ENCODE measurements around the gene NECTIN4. TPM values are rescaled to one million over a fixed set of nuclear protein-coding genes. Genes with fewer than 3 reads are reported as not detected.
A peak's percentile ranks its signal among the peaks of the same experiment; 100 is the strongest.
"Not testable (repeated sequence)": the region's sequence is repeated elsewhere in the genome, so short reads cannot be mapped to it uniquely, and the experiment has no call there.

Gene NECTIN4
- total RNA-seq, 1 donor from 2014 or later, result 1.9 TPM

DNA sequence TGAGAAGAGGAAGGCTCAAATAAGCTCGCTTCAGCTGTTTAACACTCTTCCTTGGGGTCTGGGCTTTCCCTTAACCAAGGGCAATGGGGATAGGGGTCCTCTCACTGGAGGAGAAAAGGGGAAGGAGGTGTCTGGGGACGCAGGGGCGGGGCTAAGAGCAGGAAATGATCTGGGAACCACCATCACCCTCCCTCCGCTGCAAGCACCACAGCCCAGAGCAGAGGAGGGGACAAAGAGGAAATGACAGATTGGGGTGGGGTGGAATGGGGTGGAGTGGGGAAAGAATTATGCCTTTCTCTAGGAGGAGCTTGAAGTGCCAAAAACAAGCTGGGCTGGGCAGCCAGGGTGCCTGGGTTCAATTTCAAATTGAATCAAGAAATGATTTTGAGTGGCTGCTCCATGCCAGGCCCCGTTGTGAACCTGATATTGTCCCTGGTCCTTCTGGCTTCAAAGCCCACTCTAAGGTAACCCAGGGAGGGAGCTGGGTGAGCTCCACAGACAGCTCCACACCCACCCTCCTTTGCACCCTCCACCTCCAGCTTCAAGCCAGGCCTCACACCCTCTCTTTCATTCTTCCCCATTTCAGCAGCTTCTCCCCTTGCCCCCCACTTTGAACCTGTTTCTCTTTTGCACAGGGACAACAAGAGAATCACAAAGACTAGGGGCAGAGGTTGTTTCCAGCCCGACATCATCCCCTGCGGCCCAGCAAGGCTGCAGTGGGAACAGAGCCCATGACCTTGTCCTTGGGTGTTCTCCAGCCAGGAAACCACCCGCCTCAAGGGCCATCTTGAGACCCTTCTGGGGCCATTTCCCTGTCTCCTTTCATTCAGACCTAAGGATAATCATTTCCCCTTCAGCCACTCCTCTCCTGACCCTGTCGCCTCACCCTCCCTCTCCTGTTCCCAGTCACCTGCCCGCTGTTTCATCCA is 20.8 kb downstream of the NECTIN4 start:
- Mint-ChIP-seq H3K4me3 (ENCODE audit: low read depth) (no peak overlapping the region), H3K4me1 (ENCODE audit: low read depth) (peaks cover 7% of the 10 kb centered on the region), H3K27me3 (peaks cover 19% of the 10 kb centered on the region), H3K9me3 (ENCODE audit: low read depth) (no peaks in the 10 kb centered on the region), H3K36me3 (ENCODE audit: insufficient read depth) (no peaks in the 10 kb centered on the region), H3K27ac (no peak overlapping the region)
- no peak for DNase-seq (ENCODE audit: low spot score, unreplicated experiment)
- TF ChIP-seq, protein P1, sequence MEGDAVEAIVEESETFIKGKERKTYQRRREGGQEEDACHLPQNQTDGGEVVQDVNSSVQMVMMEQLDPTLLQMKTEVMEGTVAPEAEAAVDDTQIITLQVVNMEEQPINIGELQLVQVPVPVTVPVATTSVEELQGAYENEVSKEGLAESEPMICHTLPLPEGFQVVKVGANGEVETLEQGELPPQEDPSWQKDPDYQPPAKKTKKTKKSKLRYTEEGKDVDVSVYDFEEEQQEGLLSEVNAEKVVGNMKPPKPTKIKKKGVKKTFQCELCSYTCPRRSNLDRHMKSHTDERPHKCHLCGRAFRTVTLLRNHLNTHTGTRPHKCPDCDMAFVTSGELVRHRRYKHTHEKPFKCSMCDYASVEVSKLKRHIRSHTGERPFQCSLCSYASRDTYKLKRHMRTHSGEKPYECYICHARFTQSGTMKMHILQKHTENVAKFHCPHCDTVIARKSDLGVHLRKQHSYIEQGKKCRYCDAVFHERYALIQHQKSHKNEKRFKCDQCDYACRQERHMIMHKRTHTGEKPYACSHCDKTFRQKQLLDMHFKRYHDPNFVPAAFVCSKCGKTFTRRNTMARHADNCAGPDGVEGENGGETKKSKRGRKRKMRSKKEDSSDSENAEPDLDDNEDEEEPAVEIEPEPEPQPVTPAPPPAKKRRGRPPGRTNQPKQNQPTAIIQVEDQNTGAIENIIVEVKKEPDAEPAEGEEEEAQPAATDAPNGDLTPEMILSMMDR (IDR thresholded peaks at IDR 0.05; ENCODE audit: unreplicated experiment), result no peak

DNA sequence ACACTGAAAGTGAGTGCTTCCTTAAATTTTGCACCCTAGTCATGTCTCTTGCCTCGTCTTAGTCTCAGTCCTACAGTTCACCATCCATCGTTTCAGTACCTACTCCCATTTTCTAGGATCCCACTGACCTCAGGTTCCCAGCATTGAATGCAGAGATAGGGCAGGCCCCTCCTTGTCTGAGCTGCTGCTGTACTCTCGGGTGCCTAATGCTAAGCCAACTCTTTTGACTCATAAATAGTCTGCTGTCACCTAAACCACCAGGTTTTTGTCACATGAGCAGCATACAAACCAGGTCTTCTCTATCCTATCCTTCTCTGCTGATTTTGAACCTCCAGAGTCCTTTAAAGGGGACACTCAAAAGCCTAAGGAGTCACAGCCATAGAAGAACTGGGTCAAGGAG is 22.7 kb downstream of the NECTIN4 start:
- no peak for DNase-seq (ENCODE audit: low spot score, unreplicated experiment)
- Mint-ChIP-seq H3K9me3 (ENCODE audit: low read depth) (no peaks in the 10 kb centered on the region), H3K27me3 (peaks cover 26% of the 10 kb centered on the region), H3K4me1 (ENCODE audit: low read depth) (no peaks in the 10 kb centered on the region), H3K4me3 (ENCODE audit: low read depth) (no peak overlapping the region), H3K27ac (no peak overlapping the region), H3K36me3 (ENCODE audit: insufficient read depth) (no peaks in the 10 kb centered on the region)
- TF ChIP-seq, protein P1 (IDR thresholded peaks at IDR 0.05; ENCODE audit: unreplicated experiment), result no peak

DNA sequence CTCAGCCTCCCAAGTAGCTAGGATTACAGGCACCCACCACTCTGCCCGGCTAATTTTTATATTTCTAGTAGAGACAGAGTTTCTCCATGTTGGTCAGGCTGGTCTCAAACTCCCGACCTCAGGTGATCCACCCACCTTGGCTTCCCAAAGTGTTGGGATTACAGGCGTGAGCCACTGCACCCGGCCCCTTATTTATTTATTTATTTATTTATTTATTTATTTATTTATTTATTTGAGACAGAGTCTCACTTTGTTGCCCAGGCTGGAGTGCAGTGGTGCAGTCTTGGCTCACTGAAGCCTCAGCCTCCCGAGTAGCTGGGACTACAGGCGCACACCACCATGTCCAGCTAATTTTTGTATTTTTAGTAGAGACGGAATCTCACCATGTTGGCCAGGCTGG is 23.7 kb downstream of the NECTIN4 start:
- H3K27ac Mint-ChIP-seq; H3K4me3 Mint-ChIP-seq (ENCODE audit: low read depth); H3K9me3 Mint-ChIP-seq (ENCODE audit: low read depth); H3K4me1 Mint-ChIP-seq (ENCODE audit: low read depth); DNase-seq (ENCODE audit: low spot score, unreplicated experiment); H3K36me3 Mint-ChIP-seq (ENCODE audit: insufficient read depth): not testable (repeated sequence)
- H3K27me3 Mint-ChIP-seq, result peaks cover 26% of the 10 kb centered on the region

DNA sequence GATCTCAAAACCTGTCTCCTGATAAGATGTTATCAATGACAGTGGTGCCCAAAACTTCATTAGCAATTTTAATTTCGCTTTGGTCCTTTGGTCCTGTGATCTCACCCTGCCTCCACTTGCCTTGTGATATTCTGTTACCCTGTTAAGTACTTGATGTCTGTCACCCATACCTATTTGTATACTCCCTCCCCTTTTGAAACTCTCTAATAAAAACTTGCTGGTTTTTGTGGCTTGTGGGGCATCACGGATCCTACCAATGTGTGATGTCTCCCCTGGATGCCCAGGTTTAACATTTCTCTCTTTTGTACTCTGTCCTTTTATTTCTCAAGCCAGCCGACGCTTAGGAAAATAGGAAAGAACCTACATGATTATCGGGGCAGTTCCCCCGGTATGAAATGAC is 25.4 kb downstream of the NECTIN4 start:
- peaks cover 26% of the 10 kb centered on the region for H3K27me3 Mint-ChIP-seq
- DNase-seq (ENCODE audit: low spot score, unreplicated experiment); H3K4me3 Mint-ChIP-seq (ENCODE audit: low read depth); H3K36me3 Mint-ChIP-seq (ENCODE audit: insufficient read depth); H3K9me3 Mint-ChIP-seq (ENCODE audit: low read depth); H3K4me1 Mint-ChIP-seq (ENCODE audit: low read depth): not testable (repeated sequence)
- peak overlapping the region; percentile 21 for H3K27ac Mint-ChIP-seq

DNA sequence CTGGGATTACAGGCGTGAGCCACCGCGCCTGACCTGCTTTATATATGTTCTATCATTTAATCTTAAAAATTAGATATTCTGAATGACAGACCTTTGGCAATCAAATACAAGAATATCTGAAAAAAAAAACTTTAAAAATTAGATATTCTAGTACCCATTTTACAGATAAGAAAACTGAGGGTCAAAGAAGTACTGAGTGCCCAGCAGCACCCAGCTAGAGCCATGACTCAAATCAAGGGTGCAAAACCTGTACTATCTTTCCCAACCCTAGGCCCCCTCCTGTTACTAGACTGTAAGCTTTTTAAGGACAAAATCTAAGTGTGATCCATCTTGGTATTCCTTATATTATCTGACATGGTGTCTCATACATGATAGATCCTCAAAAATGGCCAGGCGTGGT is 27.9 kb downstream of the NECTIN4 start:
- no peaks in the 10 kb centered on the region for H3K9me3 Mint-ChIP-seq (ENCODE audit: low read depth)
- H3K36me3 Mint-ChIP-seq (ENCODE audit: insufficient read depth), result no peaks in the 10 kb centered on the region
- H3K27ac Mint-ChIP-seq, result no peak overlapping the region
- no peak for DNase-seq (ENCODE audit: low spot score, unreplicated experiment)
- H3K27me3 Mint-ChIP-seq, result peaks cover 17% of the 10 kb centered on the region
- no peaks in the 10 kb centered on the region for H3K4me1 Mint-ChIP-seq (ENCODE audit: low read depth)
- TF ChIP-seq, protein P1 (IDR thresholded peaks at IDR 0.05; ENCODE audit: unreplicated experiment), result no peak
- no peak overlapping the region for H3K4me3 Mint-ChIP-seq (ENCODE audit: low read depth)

DNA sequence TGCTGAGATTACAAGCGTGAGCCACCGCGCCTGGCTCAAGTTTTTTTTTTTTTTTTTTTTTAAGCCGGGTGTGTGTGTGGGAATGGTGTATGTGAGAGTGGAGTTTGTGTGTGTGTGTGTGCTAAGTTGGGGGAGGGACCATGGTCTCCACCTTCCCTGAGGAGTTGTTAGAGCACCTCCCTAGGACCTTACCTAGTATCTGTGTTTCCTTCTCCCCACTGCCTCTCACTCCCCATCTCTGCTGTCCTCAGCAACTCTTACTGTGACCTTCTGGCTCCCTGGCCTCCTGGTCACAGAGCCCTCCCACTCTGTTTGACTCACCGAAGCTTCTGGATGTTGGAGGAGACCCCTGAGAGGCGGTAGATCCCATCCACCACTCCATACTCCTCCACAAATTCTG is 30.1 kb downstream of the NECTIN4 start:
- peak overlapping the region; percentile 53 for H3K27ac Mint-ChIP-seq
- peaks cover 13% of the 10 kb centered on the region for H3K27me3 Mint-ChIP-seq
- H3K4me1 Mint-ChIP-seq (ENCODE audit: low read depth), result no peaks in the 10 kb centered on the region
- no peak for DNase-seq (ENCODE audit: low spot score, unreplicated experiment)
- TF ChIP-seq, protein P1 (IDR thresholded peaks at IDR 0.05; ENCODE audit: unreplicated experiment), result no peak
- H3K9me3 Mint-ChIP-seq (ENCODE audit: low read depth), result no peaks in the 10 kb centered on the region
- no peaks in the 10 kb centered on the region for H3K36me3 Mint-ChIP-seq (ENCODE audit: insufficient read depth)
- H3K4me3 Mint-ChIP-seq (ENCODE audit: low read depth), result no peak overlapping the region

All from progenitor cell of endocrine pancreas (in vitro differentiated cells).